RWPE1 (cell line): ENCODE data around the gene SMARCAL1.

Source experiments
- CTCF ChIA-PET: fragments of 350-600 bp; sonication (Branson Sonifier 250); formaldehyde crosslinking; extraction: SDS; loops from one replicate; lab custom pipeline; 2021; lab: Yijun Ruan, JAX
- POLR2A ChIA-PET: fragments of 400-600 bp; formaldehyde crosslinking; extraction: SDS; loops from one replicate; lab custom pipeline; 2020; ENCODE audit warnings: antibody characterized with exemption; ENCODE audit not compliant: low non-redundant PET; lab: Yijun Ruan, JAX
- DNase-seq: peaks from one replicate; pipeline ENCODE4 v3.0.0; 2012; ENCODE audit warnings: low spot score
- H3K27ac ChIP-seq: fragments of 450-650 bp; 2 replicates; pipeline ENCODE4 v1.5.1; 2017
- TF ChIP-seq, protein P1 (sequence below): fragments of 450-650 bp; conservative IDR thresholded peaks from 2 replicates; pipeline ENCODE4 v1.5.1; 2017; ENCODE audit warnings: low read depth, mild to moderate bottlenecking

The SMARCAL1 gene

DNA sequence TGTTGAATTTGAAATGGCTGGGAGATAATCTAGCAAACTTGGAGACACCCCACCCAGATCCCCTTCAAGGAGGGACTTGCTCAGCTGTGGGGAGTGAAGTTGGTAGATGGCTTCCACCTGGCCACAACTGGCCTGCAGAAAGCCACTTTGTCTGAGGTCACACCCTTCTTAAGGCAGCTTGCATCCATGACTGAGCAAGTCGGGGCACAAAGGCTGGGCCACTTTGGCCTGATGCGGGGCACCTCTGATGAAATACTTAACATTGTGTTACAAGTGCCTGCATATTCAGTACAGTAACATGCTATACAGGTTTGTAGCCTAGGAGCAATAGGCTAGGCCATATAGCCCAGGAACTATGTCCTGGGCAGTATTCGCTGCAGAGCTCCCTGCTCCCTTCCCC, 73.0 kb downstream of the SMARCAL1 start:
- ChIA-PET POLR2A (interaction anchor here (1.2 kb wide), 1 partner anchor 13 kb away, joined by 3 read pairs; the partner anchor contains the start of gene RPL37A), CTCF (no interaction called here)
- no peak overlapping the region for H3K27ac ChIP-seq
- no peak for DNase-seq
- TF ChIP-seq, protein P1, sequence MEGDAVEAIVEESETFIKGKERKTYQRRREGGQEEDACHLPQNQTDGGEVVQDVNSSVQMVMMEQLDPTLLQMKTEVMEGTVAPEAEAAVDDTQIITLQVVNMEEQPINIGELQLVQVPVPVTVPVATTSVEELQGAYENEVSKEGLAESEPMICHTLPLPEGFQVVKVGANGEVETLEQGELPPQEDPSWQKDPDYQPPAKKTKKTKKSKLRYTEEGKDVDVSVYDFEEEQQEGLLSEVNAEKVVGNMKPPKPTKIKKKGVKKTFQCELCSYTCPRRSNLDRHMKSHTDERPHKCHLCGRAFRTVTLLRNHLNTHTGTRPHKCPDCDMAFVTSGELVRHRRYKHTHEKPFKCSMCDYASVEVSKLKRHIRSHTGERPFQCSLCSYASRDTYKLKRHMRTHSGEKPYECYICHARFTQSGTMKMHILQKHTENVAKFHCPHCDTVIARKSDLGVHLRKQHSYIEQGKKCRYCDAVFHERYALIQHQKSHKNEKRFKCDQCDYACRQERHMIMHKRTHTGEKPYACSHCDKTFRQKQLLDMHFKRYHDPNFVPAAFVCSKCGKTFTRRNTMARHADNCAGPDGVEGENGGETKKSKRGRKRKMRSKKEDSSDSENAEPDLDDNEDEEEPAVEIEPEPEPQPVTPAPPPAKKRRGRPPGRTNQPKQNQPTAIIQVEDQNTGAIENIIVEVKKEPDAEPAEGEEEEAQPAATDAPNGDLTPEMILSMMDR: no peak

DNA sequence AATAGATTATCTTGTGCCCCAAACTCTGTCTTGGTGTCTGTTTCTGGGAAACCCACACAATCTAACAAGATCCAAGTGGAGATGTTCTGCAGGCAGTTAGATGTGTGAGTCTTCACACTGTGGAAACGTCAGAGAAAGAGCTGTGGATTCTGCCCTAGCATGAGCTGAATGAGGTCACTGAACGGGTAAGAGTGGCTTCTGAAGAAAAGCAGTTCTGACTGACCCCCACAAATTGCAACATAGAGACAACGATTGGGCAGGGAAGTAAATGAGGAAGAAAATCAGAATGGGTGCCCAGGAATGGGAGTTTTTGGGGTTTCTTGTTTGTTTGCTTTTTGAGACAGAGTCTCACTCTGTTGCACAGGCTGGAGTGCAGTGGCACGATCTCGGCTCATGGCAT, 73.5 kb downstream of the SMARCAL1 start:
- no peak for DNase-seq
- ChIA-PET CTCF (no interaction called here), POLR2A (interaction anchor here (1.2 kb wide), 1 partner anchor 12 kb away, joined by 3 read pairs; the partner anchor contains the start of gene RPL37A)
- no peak overlapping the region for H3K27ac ChIP-seq
- TF ChIP-seq, protein P1: no peak

DNA sequence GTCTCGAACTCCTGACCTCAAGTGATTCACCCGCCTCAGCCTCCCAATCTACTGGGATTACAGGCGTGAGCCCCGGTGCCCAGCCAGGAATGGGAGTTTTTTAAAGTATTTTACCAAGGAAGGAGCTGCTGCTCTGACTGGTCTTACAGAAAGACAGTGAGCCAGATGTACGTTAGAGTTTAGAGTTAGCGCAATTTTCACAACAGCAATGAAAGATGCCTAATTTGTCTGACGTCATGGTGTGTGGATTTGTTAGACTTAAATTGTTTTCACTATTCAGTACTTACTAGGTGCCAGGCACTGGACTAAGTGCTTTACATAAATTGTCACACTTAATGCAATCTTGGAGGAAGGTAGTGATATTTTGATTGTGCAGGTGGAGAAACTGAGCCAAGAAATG, 74.0 kb downstream of the SMARCAL1 start:
- CTCF ChIA-PET: interaction anchor here (0.7 kb wide), 1 partner anchor 61 kb away, joined by 3 read pairs; no protein-coding TSS in a partner anchor
- POLR2A ChIA-PET: interaction anchor here (1.2 kb wide), 1 partner anchor 12 kb away, joined by 3 read pairs; the partner anchor contains the start of gene RPL37A

DNA sequence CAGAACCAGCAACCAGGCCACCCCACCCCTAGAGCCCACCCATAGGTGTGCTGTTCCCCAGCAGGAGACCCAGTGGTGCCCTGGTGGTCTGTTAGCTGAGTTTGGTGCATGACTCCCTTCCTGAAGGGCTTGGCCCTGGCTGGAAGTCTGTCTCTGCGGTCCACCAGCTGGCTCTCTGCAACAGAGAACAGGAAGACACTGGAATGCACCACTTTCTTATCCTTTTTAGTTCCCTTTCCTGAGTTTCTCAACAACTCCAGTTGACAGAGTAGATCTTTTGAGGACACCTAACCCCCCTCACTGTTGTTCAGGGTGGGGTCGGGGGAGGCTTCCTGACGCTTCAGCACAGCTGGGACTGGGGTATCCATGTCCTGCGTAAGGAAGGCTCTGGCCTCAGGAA, 74.4 kb downstream of the SMARCAL1 start:
- ChIA-PET CTCF (interaction anchor here (0.7 kb wide), 1 partner anchor 61 kb away, joined by 3 read pairs; no protein-coding TSS in a partner anchor), POLR2A (interaction anchor here (1.2 kb wide), 1 partner anchor 11 kb away, joined by 3 read pairs; the partner anchor contains the start of gene RPL37A)
- TF ChIP-seq, protein P1: no peak
- H3K27ac ChIP-seq: no peak overlapping the region
- no peak for DNase-seq

More for the DNA sequence above, 74.0 kb downstream of the SMARCAL1 start:
- DNase-seq: no peak
- no peak overlapping the region for H3K27ac ChIP-seq
- TF ChIP-seq, protein P1: no peak

DNA sequence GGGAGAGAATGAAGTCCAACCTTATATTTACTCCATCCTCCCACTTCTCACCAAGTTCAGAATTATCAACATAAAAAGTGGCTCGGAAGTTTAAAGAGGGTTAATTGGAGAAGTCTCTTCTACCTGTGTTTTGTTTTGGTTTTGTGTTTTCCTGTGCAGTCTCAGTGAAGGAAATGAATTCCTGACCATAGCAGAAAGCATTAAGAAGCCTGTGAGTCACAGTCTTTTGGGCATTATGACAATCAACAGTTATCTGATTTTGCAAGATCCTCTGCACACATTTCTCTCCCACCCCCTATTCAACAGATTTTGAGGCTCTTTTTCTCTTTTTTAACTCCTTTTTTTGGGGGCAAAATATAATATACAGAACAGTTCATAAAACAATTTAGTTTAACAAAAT, 77.8 kb downstream of the SMARCAL1 start:
- ChIA-PET CTCF (no interaction called here), POLR2A (no interaction called here)
- H3K27ac ChIP-seq: peak overlapping the region; percentile 43; the same call in 1 of the 2 replicates
- TF ChIP-seq, protein P1: no peak
- DNase-seq: peak; percentile 42

DNA sequence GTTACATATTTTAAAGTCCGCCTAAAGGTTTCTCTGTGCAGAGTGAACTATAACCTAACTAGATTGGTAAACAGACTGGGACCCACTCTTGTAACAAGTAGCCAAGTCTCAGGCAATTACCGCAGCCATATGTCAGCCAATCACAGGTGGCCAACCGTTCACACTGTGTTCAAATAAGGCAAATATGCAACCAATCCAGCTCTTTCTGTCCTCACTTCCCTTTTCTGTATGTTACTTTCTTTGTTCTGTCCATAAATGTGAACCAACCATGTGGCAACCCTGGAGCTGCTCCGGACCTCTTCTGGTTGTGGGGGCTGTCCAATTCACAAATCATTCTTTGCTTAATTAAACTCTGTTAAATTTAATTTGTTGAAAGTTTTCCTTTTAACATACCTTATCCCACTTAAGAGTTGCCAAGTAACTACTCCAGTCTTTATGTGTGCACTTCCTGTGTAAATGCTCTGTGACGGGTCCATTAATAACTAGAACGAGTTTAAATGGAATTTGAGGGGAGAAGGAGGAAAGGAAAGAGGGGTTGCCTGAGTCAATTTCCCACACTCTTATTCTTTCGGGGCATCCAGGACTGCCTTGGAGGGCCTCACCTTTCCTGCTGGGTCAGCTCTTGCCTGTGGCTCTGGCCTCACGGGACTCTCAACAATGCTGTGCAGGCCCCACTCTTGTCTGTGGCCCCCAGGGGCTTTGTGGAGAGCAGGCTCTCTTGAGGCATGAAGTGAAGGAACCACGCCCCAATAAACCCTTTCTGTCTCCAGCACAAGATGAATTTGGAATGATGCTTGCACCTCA, 79.7 kb downstream of the SMARCAL1 start:
- TF ChIP-seq, protein P1: no peak
- no peak for DNase-seq
- H3K27ac ChIP-seq: no peak overlapping the region
- ChIA-PET CTCF (no interaction called here), POLR2A (no interaction called here)
